A673 (cell line): Measurements from ENCODE around the gene CKMT2.

Experiments used
- CTCF ChIP-seq: fragments of 300-800, 200-600 bp; sonication (generic); conservative IDR thresholded peaks from 2 replicates; pipeline ENCODE4 v1.5.1; 2017; ENCODE audit warnings: low read depth, mild to moderate bottlenecking, antibody characterized with exemption, low read length, moderate library complexity, mixed read lengths
- EZH2 ChIP-seq: fragments of 200-600 bp; sonication (generic); IDR thresholded peaks from 2 replicates; pipeline ENCODE4 v1.6.1; 2017; ENCODE audit warnings: borderline replicate concordance, low read depth, mild to moderate bottlenecking, mixed read lengths, antibody characterized with exemption, low read length; ENCODE audit not compliant: poor library complexity, severe bottlenecking

DNA sequence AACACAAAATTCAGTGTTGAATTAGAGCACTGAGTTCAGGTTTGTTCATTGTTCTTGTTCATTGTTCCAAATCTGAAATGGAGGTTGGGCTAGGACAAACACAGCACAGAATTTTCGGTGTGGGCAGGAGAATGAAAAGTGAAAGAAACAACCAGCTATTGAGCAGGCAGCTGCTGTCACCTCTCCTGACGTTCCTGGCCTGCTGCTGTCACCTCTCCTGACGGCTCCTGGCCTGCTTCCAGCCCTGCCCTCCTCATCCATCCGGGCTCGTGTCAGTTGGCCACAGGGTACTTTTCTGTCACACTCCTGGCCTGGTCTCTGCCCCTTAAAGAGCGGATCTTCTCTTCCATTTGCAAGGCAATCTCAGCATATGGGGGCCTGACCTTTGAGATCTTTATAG is 45.2 kb upstream of the CKMT2 start:
- TF ChIP-seq CTCF (no peak), EZH2 (no peak)
